ENCODE data around the gene CD34.

The CD34 gene

DNA sequence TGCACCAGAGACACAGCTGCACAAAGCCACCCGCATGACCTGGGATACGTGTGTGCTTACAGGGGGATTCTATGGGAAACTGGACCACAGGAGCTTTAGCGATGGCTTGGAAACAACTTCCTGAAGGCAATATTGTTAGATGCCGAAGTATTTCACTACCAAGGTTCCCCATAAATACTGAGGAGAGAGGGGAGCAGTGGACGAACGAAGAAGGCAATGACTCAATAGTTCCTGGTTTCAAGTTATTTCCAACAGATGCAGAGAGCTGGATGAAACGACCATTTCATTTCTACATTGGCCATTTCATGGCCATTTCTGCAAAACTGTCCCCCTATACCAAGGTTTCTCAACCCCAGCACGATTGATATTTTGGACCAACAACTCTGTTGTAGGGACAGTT, 61.3 kb downstream of the CD34 start:
- Histone ChIP-seq H3K36me3 (ENCODE audit: control insufficient read depth in 1 of 2, insufficient read depth in 2 of 2, low read length in 2 of 2) (no peaks in the 10 kb centered on the region), H3K18ac (ENCODE audit: low read length) (no peak overlapping the region), H3K27me3 (ENCODE audit: insufficient read depth, low read length) (no peaks in the 10 kb centered on the region), H2BK5ac (ENCODE audit: low read depth, low read length, poor library complexity) (no peak overlapping the region), H2AK5ac (ENCODE audit: low read length) (no peak overlapping the region), H4K91ac (ENCODE audit: low read depth, low read length) (no peak overlapping the region), H3K4me2 (ENCODE audit: low read length) (no peak overlapping the region), H3K4me3 (ENCODE audit: low read depth, low read length) (no peak overlapping the region), H3K23ac (ENCODE audit: low read length) (no peak overlapping the region), H3K79me2 (ENCODE audit: control insufficient read depth, insufficient read depth, low read length, poor library complexity) (no peaks in the 10 kb centered on the region), H4K12ac (ENCODE audit: low read depth, low read length) (no peak overlapping the region), H3K79me1 (ENCODE audit: low read length) (no peaks in the 10 kb centered on the region), H3K9ac (ENCODE audit: low read length) (no peak overlapping the region), H2AFZ (ENCODE audit: insufficient read depth, low read length, poor library complexity) (no peak overlapping the region), H3K14ac (ENCODE audit: low read length) (no peak overlapping the region), H3K9me3 (ENCODE audit: insufficient read depth, low read depth, low read length) (peaks cover 2% of the 10 kb centered on the region), H3K4ac (ENCODE audit: low read depth, low read length) (no peak overlapping the region), H2BK120ac (ENCODE audit: insufficient read depth, low read length, poor library complexity) (no peak overlapping the region), H4K8ac (ENCODE audit: low read depth, low read length) (no peak overlapping the region), H2BK12ac (ENCODE audit: low read length) (no peak overlapping the region), H3K4me1 (ENCODE audit: control insufficient read depth in 1 of 2, insufficient read depth in 2 of 2, low read length in 2 of 2) (no peaks in the 10 kb centered on the region), H3K27ac (ENCODE audit: low read depth, low read length) (no peak overlapping the region)
- no peak for DNase-seq
- no CpG with 5 or more reads among the region's 8 CpGs for WGBS (ENCODE audit: extremely low coverage, insufficient coverage, insufficient read length)

DNA sequence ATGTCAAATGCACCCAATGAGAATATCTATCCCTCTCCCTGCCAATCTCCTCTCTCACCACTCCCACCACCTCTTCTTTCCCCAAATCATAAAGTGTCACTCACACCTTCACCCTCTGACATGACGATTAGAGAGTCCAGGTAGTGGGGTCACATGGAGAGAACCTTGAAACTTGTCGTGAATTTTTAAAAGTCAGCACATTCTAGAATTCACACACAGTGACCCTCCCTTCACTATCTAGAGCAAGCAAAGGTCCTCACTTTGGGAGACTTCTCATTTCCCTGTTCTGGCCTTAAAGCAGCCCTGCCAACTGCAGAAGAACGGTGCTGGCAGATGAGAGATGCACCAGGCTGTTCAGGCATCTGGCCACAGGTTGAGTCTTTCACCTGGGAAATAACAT, 61.9 kb downstream of the CD34 start:
- Histone ChIP-seq H3K79me1 (ENCODE audit: low read length) (no peaks in the 10 kb centered on the region), H3K4me1 (ENCODE audit: control insufficient read depth in 1 of 2, insufficient read depth in 2 of 2, low read length in 2 of 2) (no peaks in the 10 kb centered on the region), H4K12ac (ENCODE audit: low read depth, low read length) (no peak overlapping the region), H2BK5ac (ENCODE audit: low read depth, low read length, poor library complexity) (no peak overlapping the region), H3K79me2 (ENCODE audit: control insufficient read depth, insufficient read depth, low read length, poor library complexity) (no peaks in the 10 kb centered on the region), H2AFZ (ENCODE audit: insufficient read depth, low read length, poor library complexity) (no peak overlapping the region), H2AK5ac (ENCODE audit: low read length) (no peak overlapping the region), H2BK120ac (ENCODE audit: insufficient read depth, low read length, poor library complexity) (no peak overlapping the region), H3K27me3 (ENCODE audit: insufficient read depth, low read length) (no peaks in the 10 kb centered on the region), H4K91ac (ENCODE audit: low read depth, low read length) (no peak overlapping the region), H3K14ac (ENCODE audit: low read length) (no peak overlapping the region), H3K4ac (ENCODE audit: low read depth, low read length) (no peak overlapping the region), H4K8ac (ENCODE audit: low read depth, low read length) (no peak overlapping the region), H3K9me3 (ENCODE audit: insufficient read depth, low read depth, low read length) (peaks cover 2% of the 10 kb centered on the region), H3K9ac (ENCODE audit: low read length) (no peak overlapping the region), H3K4me3 (ENCODE audit: low read depth, low read length) (no peak overlapping the region), H3K4me2 (ENCODE audit: low read length) (no peak overlapping the region), H3K18ac (ENCODE audit: low read length) (no peak overlapping the region), H3K36me3 (ENCODE audit: control insufficient read depth in 1 of 2, insufficient read depth in 2 of 2, low read length in 2 of 2) (no peaks in the 10 kb centered on the region), H2BK12ac (ENCODE audit: low read length) (no peak overlapping the region), H3K27ac (ENCODE audit: low read depth, low read length) (no peak overlapping the region), H3K23ac (ENCODE audit: low read length) (no peak overlapping the region)
- DNase-seq, result no peak
- no CpG with 5 or more reads among the region's 3 CpGs for WGBS (ENCODE audit: extremely low coverage, insufficient coverage, insufficient read length)

GRCh38 chr1:207848234-207848633, 62.7 kb downstream of the CD34 start:
- no peak overlapping the region for H2BK12ac ChIP-seq (ENCODE audit: low read length)
- no peak overlapping the region for H3K27ac ChIP-seq (ENCODE audit: low read depth, low read length)
- peaks cover 2% of the 10 kb centered on the region for H3K9me3 ChIP-seq (ENCODE audit: insufficient read depth, low read depth, low read length)
- WGBS (ENCODE audit: extremely low coverage, insufficient coverage, insufficient read length), result no CpG with 5 or more reads among the region's 5 CpGs
- no peak overlapping the region for H2BK5ac ChIP-seq (ENCODE audit: low read depth, low read length, poor library complexity)
- no peak overlapping the region for H4K91ac ChIP-seq (ENCODE audit: low read depth, low read length)
- H3K4ac ChIP-seq (ENCODE audit: low read depth, low read length), result no peak overlapping the region
- H2BK120ac ChIP-seq (ENCODE audit: insufficient read depth, low read length, poor library complexity), result no peak overlapping the region
- H3K23ac ChIP-seq (ENCODE audit: low read length), result no peak overlapping the region
- H4K8ac ChIP-seq (ENCODE audit: low read depth, low read length), result no peak overlapping the region
- H3K36me3 ChIP-seq (ENCODE audit: control insufficient read depth in 1 of 2, insufficient read depth in 2 of 2, low read length in 2 of 2), result no peaks in the 10 kb centered on the region
- no peaks in the 10 kb centered on the region for H3K27me3 ChIP-seq (ENCODE audit: insufficient read depth, low read length)
- H2AFZ ChIP-seq (ENCODE audit: insufficient read depth, low read length, poor library complexity), result no peak overlapping the region
- peak; percentile 18 to 40 for DNase-seq
- no peak overlapping the region for H3K4me2 ChIP-seq (ENCODE audit: low read length)
- no peak overlapping the region for H4K12ac ChIP-seq (ENCODE audit: low read depth, low read length)
- no peaks in the 10 kb centered on the region for H3K4me1 ChIP-seq (ENCODE audit: control insufficient read depth in 1 of 2, insufficient read depth in 2 of 2, low read length in 2 of 2)
- no peaks in the 10 kb centered on the region for H3K79me2 ChIP-seq (ENCODE audit: control insufficient read depth, insufficient read depth, low read length, poor library complexity)
- no peak overlapping the region for H2AK5ac ChIP-seq (ENCODE audit: low read length)
- no peak overlapping the region for H3K4me3 ChIP-seq (ENCODE audit: low read depth, low read length)
- no peak overlapping the region for H3K14ac ChIP-seq (ENCODE audit: low read length)
- H3K18ac ChIP-seq (ENCODE audit: low read length), result no peak overlapping the region
- H3K79me1 ChIP-seq (ENCODE audit: low read length), result no peaks in the 10 kb centered on the region
- H3K9ac ChIP-seq (ENCODE audit: low read length), result no peak overlapping the region

DNA sequence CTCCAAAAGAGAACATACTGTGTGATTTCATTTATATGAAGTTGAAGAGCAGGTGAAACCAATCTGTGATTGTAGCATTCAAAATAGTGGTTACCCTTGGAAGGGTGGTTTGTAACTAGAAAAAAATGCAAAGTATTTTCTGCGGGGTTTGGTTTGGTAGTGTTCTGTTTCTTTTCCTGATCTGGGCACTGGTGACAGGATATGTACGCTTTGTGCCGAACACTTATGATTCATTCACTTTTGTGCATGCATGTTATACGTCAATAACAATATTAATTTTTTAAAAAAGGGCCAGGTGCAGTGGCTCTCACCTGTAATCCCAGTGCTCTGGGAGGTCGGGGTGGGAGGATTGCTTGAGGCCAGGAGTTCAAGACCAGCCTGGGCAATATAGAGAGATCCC, 63.8 kb downstream of the CD34 start:
- H3K36me3 ChIP-seq (ENCODE audit: control insufficient read depth in 1 of 2, insufficient read depth in 2 of 2, low read length in 2 of 2), result no peaks in the 10 kb centered on the region
- H3K4me1 ChIP-seq (ENCODE audit: control insufficient read depth in 1 of 2, insufficient read depth in 2 of 2, low read length in 2 of 2), result no peaks in the 10 kb centered on the region
- no peak overlapping the region for H3K23ac ChIP-seq (ENCODE audit: low read length)
- no peak overlapping the region for H2BK12ac ChIP-seq (ENCODE audit: low read length)
- H2BK120ac ChIP-seq (ENCODE audit: insufficient read depth, low read length, poor library complexity), result no peak overlapping the region
- no CpG with 5 or more reads among the region's 5 CpGs for WGBS (ENCODE audit: extremely low coverage, insufficient coverage, insufficient read length)
- no peak overlapping the region for H2AK5ac ChIP-seq (ENCODE audit: low read length)
- no peak overlapping the region for H3K4me3 ChIP-seq (ENCODE audit: low read depth, low read length)
- no peak overlapping the region for H2AFZ ChIP-seq (ENCODE audit: insufficient read depth, low read length, poor library complexity)
- H3K18ac ChIP-seq (ENCODE audit: low read length), result no peak overlapping the region
- H4K8ac ChIP-seq (ENCODE audit: low read depth, low read length), result no peak overlapping the region
- no peaks in the 10 kb centered on the region for H3K79me2 ChIP-seq (ENCODE audit: control insufficient read depth, insufficient read depth, low read length, poor library complexity)
- H3K27ac ChIP-seq (ENCODE audit: low read depth, low read length), result no peak overlapping the region
- H2BK5ac ChIP-seq (ENCODE audit: low read depth, low read length, poor library complexity), result no peak overlapping the region
- DNase-seq, result peak in 1 of 2 donors; percentile 50
- peaks cover 2% of the 10 kb centered on the region for H3K9me3 ChIP-seq (ENCODE audit: insufficient read depth, low read depth, low read length)
- H4K12ac ChIP-seq (ENCODE audit: low read depth, low read length), result no peak overlapping the region
- H3K9ac ChIP-seq (ENCODE audit: low read length), result no peak overlapping the region
- no peaks in the 10 kb centered on the region for H3K79me1 ChIP-seq (ENCODE audit: low read length)
- H3K4ac ChIP-seq (ENCODE audit: low read depth, low read length), result no peak overlapping the region
- no peak overlapping the region for H3K4me2 ChIP-seq (ENCODE audit: low read length)
- H3K14ac ChIP-seq (ENCODE audit: low read length), result no peak overlapping the region
- no peak overlapping the region for H4K91ac ChIP-seq (ENCODE audit: low read depth, low read length)
- no peaks in the 10 kb centered on the region for H3K27me3 ChIP-seq (ENCODE audit: insufficient read depth, low read length)

All from trophoblast cell (in vitro differentiated cells and primary cell).